GM19351 (cell line): Measurements from ENCODE around the gene KTI12.
"Not testable (repeated sequence)": the region's sequence is repeated elsewhere in the genome, so short reads cannot be mapped to it uniquely, and the experiment has no call there.

ENCODE experiments used
- ATAC-seq: cut with Tn5 transposase; IDR thresholded peaks from one replicate; pipeline ENCODE4 v1.9.1; 2021; ENCODE audit warnings: mild to moderate bottlenecking, moderate library complexity; ENCODE audit not compliant: unreplicated experiment

Gene KTI12, protein sequence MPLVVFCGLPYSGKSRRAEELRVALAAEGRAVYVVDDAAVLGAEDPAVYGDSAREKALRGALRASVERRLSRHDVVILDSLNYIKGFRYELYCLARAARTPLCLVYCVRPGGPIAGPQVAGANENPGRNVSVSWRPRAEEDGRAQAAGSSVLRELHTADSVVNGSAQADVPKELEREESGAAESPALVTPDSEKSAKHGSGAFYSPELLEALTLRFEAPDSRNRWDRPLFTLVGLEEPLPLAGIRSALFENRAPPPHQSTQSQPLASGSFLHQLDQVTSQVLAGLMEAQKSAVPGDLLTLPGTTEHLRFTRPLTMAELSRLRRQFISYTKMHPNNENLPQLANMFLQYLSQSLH

DNA sequence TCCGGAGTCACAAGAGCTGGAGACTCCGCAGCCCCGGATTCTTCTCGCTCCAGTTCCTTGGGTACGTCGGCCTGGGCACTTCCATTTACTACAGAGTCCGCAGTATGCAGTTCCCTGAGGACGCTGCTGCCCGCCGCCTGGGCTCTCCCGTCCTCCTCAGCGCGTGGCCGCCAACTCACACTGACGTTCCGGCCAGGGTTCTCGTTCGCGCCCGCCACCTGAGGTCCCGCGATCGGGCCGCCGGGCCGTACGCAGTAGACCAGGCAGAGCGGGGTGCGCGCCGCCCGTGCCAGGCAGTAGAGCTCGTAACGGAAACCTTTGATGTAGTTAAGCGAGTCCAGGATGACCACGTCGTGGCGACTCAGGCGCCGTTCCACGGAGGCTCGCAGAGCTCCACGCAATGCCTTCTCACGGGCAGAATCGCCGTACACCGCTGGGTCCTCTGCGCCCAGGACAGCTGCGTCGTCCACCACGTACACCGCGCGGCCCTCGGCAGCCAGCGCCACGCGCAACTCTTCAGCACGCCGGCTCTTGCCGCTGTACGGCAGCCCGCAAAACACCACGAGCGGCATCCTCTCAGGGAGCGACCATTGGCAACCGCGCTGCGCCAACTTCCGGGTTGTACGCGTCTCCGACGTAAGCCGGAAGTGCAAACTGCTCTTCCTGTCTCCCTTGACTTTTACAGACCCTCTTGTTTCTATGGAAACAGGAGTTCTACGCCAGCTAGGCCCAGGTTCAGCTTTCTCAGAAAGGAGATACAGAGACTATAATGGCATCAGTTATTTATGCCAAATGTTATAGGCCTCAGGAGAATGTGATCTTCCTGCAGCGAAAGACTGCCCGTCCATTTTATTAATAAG lies at the start of gene KTI12:
Gene KTI12 (minus strand): TSS at position 621 of the 860 bp plus-strand sequence. CDS start 49 bp downstream, at position 572.
- ATAC-seq, result peak; percentile 86

DNA sequence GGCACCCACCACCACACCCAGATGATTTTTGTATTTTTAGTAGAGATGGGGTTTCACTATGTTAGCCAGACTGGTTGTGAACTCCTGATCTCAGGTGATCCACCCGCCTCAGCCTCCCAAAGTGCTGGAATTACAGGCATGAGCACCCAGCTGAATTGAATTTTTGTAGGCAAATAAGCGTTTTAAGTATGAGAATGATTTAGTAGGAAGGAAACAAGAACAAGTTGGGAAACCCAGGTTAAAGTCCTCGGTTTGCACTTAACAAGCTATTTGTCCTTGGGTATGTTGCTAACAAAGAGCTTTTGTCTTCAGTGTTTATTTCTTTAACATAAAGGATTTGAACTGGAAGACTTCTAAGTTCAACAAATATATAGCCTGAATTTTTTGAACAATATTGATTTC lies 46.4 kb upstream of the KTI12 start:
- ATAC-seq, result no peak

DNA sequence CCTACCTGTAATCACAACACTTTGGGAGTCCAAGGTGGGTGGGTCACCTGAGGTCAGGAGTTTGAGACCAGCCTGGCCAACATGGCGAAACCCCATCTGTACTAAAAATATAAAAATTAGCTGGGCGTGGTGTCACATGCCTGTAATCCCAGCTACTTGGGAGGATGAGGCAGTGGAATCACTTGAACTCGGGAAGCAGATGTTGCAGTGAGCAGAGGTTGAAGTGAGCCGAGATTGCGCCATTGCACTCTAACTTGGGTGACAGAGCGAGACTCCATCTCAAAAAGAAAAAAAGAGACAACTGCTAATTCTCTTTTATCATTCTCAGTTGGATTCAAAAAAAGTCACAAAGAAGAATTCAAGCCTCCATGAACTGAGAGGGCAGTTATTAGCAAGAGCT lies 43.7 kb upstream of the KTI12 start:
- not testable (repeated sequence) for ATAC-seq

DNA sequence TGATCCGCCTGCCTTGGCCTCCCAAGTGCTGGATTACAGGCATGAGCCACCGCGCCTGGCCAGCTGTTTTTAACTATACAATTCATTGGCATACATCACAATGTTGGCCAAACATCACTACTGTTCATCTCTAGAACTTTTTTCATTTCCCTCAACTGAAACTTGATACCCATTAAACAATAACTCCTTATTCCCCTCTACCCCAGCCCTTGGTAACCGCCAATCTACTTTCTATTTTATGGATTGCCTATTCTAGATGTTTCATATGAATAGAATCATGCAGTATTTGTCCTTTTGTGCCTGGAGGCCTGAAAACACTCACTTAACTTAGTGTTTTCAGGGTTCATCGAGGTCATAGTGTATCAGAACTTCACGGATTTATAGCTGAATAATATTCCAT lies 38.7 kb upstream of the KTI12 start:
- no peak for ATAC-seq

DNA sequence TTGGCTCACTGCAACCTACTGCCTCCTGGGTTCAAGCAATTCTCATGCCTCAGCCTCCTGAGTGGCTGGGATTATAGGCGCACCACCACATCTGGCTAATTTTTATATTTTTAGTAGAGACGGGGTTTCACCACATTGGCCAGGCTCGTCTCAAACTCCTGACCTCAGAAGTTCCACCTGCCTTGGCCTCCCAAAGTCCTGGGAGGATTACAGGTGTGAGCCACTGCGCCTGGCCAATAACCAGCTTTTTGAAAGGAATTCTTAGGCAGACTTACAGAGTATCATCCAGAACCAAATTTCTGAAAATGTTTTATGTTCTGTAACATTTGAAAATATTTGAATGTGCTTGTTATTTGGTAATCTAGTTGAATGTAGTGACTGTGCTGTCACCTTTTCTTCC lies 37.1 kb upstream of the KTI12 start:
- ATAC-seq, result no peak

DNA sequence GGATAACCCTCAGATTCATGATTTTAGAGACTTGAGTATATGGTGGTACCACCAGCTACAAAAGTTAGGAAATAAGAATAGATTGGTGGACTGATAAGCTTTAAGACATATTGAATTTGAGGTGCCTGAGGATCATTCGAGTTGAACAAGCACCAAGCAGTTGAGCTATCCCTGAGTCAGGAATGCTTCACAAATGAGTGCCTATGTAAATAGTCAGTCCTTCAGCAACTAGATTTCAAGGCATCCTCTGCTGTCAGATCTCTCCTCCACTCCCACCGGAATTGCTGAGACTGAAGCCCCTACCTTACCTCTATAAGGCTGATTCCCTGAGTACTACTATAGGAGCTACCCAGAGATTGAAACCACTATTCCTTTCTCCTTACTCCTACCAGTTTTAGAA lies 29.6 kb upstream of the KTI12 start:
- no peak for ATAC-seq

DNA sequence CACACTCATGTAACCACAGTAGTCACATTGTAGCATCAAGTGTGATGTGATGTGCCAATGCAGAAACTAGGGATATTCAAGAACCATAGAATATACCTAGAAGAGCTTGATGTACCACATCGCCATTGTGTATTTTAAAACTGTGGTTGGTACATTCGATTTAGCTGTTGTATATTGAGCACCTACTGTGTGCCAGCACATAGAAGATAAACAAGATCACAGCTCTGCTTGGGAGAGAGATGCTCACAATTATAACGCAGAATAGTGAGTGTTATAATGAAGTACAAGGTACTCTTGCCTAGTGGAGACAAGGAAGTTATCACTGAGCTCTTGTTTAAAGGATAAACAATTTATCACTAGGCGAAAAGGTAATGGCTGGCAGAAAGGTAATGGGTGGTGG lies 27.2 kb upstream of the KTI12 start:
- ATAC-seq, result no peak

DNA sequence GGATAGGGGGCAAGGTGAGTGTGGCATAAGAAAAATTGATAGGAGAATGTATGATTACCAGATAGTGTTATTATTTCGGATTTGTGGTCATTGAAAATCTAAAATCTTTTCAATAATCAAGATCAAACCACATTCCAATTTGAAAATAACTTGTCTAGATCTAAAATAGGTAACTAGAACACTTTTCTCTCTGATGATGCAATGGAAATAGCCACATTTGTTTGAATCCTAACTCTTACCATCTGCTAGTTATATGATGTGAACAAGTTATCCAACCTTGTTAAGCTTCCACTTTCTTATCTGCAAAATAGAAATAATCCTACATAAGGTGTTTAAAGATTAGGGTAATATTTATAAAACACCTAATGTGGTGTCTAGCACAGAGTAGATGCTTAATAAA lies 26.3 kb upstream of the KTI12 start:
- no peak for ATAC-seq

DNA sequence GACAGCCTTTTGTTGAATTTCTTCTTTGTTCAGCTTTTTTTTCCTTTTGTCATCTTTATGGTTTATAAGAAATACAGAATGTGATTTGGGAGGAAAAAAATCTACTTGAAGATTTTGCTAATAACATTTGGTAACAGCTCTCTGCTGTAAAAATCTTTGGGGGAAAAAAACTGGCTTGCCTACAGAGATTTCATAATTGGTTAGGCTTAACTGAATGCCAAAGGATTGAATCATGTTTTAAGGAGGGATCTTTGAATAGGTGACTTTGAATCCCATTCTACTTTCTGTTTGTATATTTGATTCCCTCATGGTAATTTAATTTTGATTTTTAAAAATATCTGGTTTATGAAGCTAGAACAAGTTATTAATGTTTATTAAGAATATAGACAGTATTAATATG lies 25.7 kb upstream of the KTI12 start:
- ATAC-seq, result no peak

DNA sequence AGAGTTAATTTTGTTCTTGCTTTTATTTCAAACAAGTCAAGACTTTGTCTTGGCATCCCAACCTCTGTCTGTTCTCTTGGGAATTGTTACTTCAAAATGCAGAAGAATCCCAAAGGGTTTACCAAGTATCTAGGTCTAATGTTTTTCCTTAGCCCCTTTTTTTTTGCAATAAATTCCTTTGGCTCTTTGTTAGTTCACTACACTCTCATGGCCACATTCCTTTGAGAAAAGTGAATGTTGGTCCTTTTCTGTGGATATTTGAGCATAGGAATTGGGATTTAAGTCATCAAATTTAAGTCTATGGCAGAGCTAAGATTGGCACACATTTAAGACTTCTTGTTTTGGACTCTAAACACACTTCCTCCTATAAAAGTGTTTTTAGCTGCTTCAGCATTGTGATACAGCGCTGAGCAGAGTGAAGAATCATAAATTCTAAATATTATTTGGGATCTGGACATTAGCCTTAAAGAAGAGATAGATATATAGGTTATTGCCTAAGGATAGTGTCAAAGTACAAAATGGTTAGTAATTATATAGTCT lies 24.3 kb upstream of the KTI12 start:
- ATAC-seq, result no peak

DNA sequence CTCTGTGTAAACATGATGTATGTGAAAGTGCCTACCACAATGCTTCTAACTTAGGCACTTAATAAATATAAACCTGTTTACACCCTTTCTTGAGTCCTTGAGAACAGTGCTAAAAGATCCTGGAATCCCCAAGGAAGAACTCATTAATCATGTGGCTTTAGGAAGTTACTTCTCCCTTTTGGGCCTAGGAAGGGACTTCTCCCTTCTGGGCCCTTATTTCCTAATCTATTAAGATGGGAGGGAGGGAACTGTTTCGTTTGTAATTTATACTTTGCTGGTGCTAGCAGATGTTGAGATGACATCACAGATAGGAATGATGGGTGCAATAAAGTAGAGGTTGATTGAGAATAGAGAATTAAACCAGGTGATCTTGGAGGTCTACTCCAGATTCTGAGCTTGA lies 23.6 kb upstream of the KTI12 start:
- no peak for ATAC-seq

DNA sequence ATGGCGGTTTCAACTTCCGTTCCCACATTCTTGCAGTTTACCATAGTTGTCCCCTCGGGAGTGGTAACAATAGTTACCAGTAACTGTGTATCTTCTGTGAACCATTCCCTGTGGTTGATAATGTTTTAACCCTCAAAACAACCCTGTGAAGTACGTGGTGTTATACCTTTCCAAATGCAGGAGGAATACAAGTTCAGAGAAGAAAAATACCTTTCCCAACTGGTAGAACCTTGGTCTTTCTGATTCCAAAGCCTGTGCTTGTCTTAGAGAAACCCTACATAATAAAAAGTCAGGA lies 23.3 kb upstream of the KTI12 start:
- peak; percentile 33 for ATAC-seq

DNA sequence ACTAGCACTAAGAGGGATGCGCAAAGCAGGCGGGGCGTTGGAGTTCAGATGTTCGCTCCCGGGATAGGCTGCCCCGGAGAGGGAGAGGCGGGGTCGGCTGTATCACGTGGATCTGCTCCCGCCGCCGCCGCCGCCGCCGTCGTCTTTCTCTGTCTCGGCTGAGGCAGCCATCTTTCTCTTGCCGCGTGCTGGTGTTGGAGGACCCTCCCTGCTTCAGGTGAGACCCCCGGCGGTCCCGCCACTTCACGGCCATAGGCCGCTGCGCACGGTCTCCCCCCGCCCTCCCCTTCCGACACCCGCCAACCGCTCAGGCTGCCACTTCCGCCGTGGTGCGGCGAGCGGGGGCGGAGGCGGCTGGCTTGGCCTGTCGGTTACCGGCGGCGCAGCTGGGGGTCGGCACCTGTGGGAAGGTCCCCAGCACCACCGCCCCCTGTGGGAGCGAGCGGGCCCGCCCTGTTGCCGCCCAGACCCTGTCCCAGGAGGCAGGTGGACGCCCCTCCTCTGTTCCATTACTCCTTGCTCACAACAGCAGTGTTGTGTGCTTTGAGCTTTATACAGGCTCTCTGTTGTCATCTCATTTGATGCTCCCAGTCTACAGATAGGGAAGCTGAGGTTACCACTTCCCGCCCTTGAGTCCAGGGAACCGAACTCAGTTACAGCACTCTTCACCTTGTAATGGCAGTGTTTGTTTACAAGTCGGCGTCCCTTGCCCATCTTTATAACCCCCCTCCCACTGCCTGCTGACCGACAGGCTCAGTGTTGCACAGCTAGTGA lies 22.7 kb upstream of the KTI12 start, which contains the start of gene BTF3L4:
Gene BTF3L4 (plus strand): TSS at position 133 of the 774 bp plus-strand sequence. CDS start 3,553 bp downstream, outside the sequence.
- ATAC-seq, result peak; percentile 87

DNA sequence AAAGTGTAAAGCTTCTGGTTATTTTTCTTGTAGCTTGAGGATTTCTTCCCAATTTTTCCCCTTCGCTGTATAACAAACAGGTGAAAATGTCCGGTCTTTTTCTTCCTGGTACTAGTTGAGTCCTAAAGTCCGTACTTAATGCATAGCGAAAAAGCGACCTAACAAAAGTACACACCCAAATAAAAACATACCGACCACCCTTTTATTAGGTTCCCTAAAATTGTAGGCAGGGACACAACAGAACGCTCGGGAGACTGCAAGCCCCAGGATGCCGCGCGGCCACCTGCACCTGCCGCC lies 22.2 kb upstream of the KTI12 start:
- no peak for ATAC-seq

DNA sequence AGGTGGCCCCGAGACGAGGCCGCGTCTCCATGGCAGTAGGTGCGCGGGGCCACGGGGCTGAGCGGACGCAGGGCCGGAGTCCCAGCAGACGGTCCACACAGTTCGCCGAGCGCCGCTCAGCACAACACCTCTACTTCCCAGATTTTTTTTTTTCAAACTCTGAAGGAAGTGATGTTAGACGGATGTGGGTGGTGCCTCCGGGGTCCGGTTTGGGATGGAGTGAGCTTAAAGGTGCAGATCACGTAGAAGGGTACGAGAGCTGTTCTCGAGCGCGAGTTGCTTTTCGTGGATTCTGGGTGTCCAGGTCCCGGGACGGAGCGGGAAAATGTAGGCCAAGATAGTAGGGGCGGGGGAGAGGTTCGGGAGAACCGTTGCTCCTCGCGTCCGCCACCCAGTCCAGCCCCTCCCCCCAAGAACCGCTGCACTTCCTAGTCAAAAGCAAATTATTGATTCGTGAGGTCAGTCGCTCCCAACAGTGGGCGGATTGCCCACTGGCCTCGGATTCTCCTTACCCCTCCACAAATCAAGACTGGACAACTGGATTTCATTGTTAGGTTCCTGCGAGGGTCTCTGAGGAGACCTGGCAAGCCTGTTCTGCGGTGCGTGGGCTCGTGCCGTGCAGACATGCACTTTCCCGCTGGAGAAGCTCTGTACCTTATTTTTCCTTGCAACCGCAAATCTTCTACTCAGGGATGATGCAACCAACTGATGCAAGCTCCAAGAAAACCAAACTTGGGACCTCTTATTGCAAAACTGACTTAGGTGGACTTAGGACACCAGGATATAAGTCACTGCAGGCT lies 21.7 kb upstream of the KTI12 start, which contains the start of gene TXNDC12:
Gene TXNDC12 (minus strand): TSS at position 126 of the 800 bp plus-strand sequence. CDS start 95 bp downstream, at position 31.
- ATAC-seq, result peak; percentile 40

DNA sequence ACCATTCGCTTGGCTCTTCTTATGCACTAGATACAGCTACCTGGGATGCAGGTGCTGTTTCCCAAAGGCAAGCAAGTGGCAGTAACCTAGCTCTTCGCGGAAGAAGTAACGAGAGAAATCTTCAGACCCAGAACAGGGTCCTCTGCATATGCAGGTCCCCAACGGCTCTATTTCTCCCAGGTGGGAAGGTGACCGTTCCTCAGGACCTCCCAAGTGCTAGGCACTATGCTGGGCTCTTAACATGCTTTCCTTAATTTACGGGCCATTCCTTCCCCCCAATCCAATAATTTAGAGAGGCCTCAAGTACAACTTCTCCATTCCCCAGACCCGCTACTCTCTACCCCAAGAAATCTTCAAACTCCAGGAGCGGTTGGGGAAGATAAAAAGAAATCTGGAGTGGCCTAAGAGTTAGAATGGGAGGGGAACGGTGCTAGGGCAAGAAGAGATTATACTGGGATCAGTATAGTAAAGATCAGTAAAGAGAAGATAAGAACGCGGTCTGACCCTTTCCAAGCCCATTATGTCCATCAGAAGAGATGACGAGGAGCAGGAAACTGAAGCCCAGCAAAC lies 21.0 kb upstream of the KTI12 start:
- no peak for ATAC-seq

DNA sequence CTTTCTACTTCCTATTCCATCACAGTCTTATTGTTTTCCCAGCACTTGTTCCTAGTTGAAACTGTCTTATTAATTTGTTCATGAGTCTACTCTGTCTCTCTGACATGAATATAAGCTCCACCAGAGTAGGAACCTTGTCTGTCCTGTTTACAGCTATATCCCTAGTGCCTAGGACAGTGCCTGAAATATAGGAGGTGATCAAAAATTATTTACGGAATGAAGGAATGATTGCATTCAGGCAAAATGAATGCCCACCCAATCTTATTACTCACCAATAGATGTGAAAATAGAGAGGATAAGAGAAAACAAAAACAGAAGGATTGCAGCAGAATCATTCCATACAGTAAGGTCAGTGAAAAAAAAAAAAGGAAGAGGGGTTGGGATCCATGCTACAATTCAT lies 20.3 kb upstream of the KTI12 start:
- no peak for ATAC-seq

DNA sequence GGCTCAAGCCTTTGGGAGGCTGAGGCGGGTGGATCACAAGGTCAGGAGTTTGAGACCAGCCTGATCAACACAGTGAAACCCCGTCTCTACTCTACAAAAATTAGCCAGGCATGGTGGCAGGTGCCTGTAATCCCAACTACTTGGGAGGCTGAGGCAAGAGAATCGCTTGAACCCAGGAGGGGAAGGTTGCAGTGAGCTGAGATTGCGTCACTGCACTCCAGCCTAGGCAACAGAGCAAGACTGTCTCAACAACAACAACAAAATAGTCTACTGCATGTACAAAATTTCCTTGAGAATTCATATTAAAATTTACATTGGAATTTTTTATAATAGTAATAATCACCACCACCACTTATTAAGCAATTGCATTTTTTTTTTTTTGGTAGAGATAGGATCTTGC lies 15.7 kb upstream of the KTI12 start:
- ATAC-seq, result not testable (repeated sequence)

DNA sequence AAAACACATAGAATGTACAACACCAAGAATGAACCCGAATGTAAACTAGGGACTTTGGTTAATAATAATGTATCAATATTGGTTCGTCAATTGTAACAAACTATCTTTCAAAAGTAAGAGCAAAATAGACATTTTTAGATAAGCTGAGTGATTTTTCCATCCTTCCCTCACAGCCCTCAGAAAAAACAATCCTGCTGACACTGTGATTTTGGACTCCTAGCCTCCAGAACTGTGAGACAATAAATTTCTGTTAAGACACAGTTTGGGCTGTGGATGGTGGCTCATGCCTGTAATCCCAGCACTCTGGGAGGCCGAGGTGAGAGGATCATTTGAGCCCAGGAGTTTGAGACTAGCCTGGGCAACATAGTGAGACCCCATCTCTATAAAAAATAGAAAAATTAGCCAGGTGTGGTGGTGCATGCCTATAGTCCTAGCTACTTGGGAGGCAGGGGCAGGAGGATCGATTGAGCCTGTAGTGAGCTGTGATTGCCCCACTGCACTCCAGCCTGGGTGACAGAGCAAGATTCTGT lies 12.1 kb upstream of the KTI12 start:
- not testable (repeated sequence) for ATAC-seq

DNA sequence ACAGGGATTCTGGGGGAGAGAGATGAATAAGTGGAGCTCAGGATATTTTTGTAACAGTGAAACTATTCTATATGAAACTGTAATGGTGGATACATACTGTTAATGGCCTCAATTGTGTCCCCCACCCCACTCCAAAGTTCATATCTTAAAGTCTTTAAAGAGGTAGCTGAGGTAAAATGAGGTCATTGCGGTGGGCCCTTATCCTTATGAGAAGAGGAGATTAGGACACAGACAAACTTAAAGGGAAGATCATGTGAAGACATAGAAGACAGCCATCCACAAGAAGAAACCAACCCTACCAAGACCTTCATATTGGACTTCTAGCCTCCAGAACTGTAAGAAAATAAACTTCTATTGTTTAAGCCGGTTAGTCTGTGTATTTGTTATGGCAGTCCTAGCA lies 11.6 kb upstream of the KTI12 start:
- ATAC-seq, result no peak
